DND-41 (cell line): ENCODE measurements around the gene INSIG2.

ENCODE experiments used
- EZH2 ChIP-seq: IDR thresholded peaks from 3 replicates; pipeline ENCODE4 v1.6.1; 2012; ENCODE audit warnings: borderline replicate concordance, low read depth, mild to moderate bottlenecking, moderate library complexity, low read length, inconsistent platforms; ENCODE audit not compliant: severe bottlenecking
- TF ChIP-seq, protein P1 (sequence below): IDR thresholded peaks from 2 replicates; pipeline ENCODE4 v1.5.1; 2012; ENCODE audit warnings: borderline replicate concordance, low read length, moderate library complexity, mild to moderate bottlenecking; ENCODE audit not compliant: poor library complexity, severe bottlenecking; ENCODE audit errors: extremely low read depth

GRCh38 chr2:118145806-118146205 is 57.5 kb downstream of the INSIG2 start:
- TF ChIP-seq, protein P1, sequence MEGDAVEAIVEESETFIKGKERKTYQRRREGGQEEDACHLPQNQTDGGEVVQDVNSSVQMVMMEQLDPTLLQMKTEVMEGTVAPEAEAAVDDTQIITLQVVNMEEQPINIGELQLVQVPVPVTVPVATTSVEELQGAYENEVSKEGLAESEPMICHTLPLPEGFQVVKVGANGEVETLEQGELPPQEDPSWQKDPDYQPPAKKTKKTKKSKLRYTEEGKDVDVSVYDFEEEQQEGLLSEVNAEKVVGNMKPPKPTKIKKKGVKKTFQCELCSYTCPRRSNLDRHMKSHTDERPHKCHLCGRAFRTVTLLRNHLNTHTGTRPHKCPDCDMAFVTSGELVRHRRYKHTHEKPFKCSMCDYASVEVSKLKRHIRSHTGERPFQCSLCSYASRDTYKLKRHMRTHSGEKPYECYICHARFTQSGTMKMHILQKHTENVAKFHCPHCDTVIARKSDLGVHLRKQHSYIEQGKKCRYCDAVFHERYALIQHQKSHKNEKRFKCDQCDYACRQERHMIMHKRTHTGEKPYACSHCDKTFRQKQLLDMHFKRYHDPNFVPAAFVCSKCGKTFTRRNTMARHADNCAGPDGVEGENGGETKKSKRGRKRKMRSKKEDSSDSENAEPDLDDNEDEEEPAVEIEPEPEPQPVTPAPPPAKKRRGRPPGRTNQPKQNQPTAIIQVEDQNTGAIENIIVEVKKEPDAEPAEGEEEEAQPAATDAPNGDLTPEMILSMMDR, result no peak
- TF ChIP-seq EZH2, result no peak
